ENCODE measurements around the gene UGT8.
A peak's percentile ranks its signal among the peaks of the same experiment; 100 is the strongest.

UGT8 gene

GRCh38 chr4:114599231-114599902 lies 760 bp downstream of the UGT8 start:
- TF ChIP-seq CTCF (conservative IDR thresholded peaks at IDR 0.05) (no peak), ZFX (IDR thresholded peaks at IDR 0.05) (no peak)
- H3K27ac ChIP-seq = peak overlapping the region; percentile 60; the same call in 1 of the 2 replicates

GRCh38 chr4:114599903-114600552 lies 1.4 kb downstream of the UGT8 start:
- H3K27ac ChIP-seq = no peak overlapping the region
- no peak for TF ChIP-seq CTCF (conservative IDR thresholded peaks at IDR 0.05)
- TF ChIP-seq ZFX (IDR thresholded peaks at IDR 0.05) = no peak

GRCh38 chr4:114600672-114601071 lies 2.1 kb downstream of the UGT8 start:
- TF ChIP-seq ZFX (IDR thresholded peaks at IDR 0.05) (no peak), CTCF (conservative IDR thresholded peaks at IDR 0.05) (no peak)
- no peak overlapping the region for H3K27ac ChIP-seq

GRCh38 chr4:114601304-114602052 lies 2.9 kb downstream of the UGT8 start:
- TF ChIP-seq ZFX (IDR thresholded peaks at IDR 0.05) (no peak), CTCF (conservative IDR thresholded peaks at IDR 0.05) (no peak)
- no peak overlapping the region for H3K27ac ChIP-seq

GRCh38 chr4:114603497-114603896 lies 4.9 kb downstream of the UGT8 start:
- H3K27ac ChIP-seq = no peak overlapping the region
- no peak for TF ChIP-seq ZFX (IDR thresholded peaks at IDR 0.05)

GRCh38 chr4:114606245-114606644 lies 7.6 kb downstream of the UGT8 start:
- TF ChIP-seq CTCF (conservative IDR thresholded peaks at IDR 0.05) = no peak
- TF ChIP-seq ZFX (IDR thresholded peaks at IDR 0.05) = no peak
- H3K27ac ChIP-seq = no peak overlapping the region

GRCh38 chr4:114607056-114607455 lies 8.4 kb downstream of the UGT8 start:
- no peak overlapping the region for H3K27ac ChIP-seq
- no peak for TF ChIP-seq ZFX (IDR thresholded peaks at IDR 0.05)
- no peak for TF ChIP-seq CTCF (conservative IDR thresholded peaks at IDR 0.05)
